Stimulated activated naive B cell treated with anti-CD40 and anti-IgM and Interleukin-4, amounts not matched to agents 10 μg/mL and 1 μg/mL and 100 μg/mL, for 72 hours (primary cell): ENCODE measurements around the gene SLC35B3.
"Not testable (repeated sequence)": the region's sequence is repeated elsewhere in the genome, so short reads cannot be mapped to it uniquely, and the experiment has no call there.

Experiments used
- ATAC-seq, 2 donors: fragments of 150-1000 bp; cut with Tn5 transposase; replicated peaks; 2 replicates each; pipeline ENCODE4 v1.10.0; 2021; ENCODE audit warnings: moderate library complexity in 1 of 2
- DNase-seq: peaks from one replicate; pipeline ENCODE4 v3.0.0; 2021
- H3K27ac Mint-ChIP-seq: one replicate; pipeline ENCODE4 v1.8.0; 2022; ENCODE audit warnings: mild to moderate bottlenecking, mixed read lengths
- H3K27me3 Mint-ChIP-seq, 2 donors: one replicate each; pipeline ENCODE4 v1.8.0; 2022; ENCODE audit warnings: mixed read lengths in 2 of 2
- H3K36me3 Mint-ChIP-seq, 2 donors: one replicate each; pipeline ENCODE4 v1.8.0; 2022; ENCODE audit warnings: mixed read lengths in 2 of 2, mild to moderate bottlenecking in 1 of 2
- H3K4me1 Mint-ChIP-seq, 2 donors: one replicate each; pipeline ENCODE4 v1.8.0; 2022; ENCODE audit warnings: mixed read lengths in 2 of 2, mild to moderate bottlenecking in 1 of 2
- H3K4me3 Mint-ChIP-seq, 2 donors: one replicate each; pipeline ENCODE4 v1.8.0; 2022; ENCODE audit warnings: mild to moderate bottlenecking in 2 of 2, mixed read lengths in 2 of 2, moderate library complexity in 1 of 2
- H3K9me3 Mint-ChIP-seq, 2 donors: one replicate each; pipeline ENCODE4 v1.8.0; 2022; ENCODE audit warnings: mixed read lengths in 2 of 2, mild to moderate bottlenecking in 1 of 2

SLC35B3 gene

DNA sequence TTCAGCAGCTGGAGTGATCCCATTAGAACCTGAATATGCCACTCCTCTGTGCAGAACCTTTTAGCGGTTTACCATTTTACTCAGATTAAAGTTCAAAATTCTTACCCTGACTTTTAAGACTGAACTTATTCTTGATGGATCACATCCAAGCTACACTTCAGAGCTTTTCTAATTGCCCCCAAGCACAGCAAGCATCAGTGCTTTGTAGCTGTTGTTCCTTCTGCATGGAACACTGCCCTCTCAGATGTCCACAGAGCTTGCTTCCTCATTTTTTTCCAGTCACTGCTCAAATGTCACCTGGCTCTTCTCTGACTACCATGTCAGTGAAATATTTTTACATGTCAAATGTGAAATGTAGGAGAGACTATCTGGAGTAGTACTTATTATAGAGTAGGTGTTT is 1.6 kb upstream of the SLC35B3 start:
- ATAC-seq (no peak), DNase-seq (no peak)
- Mint-ChIP-seq H3K36me3 (peaks cover 8 to 24% of the 10 kb centered on the region in 2 donors), H3K27ac (no peak overlapping the region), H3K4me3 (peak overlapping the region in 1 of 2 donors; percentile 44), H3K4me1 (peaks cover 16 to 22% of the 10 kb centered on the region in 2 donors), H3K9me3 (no peaks in the 10 kb centered on the region), H3K27me3 (no peaks in the 10 kb centered on the region)

DNA sequence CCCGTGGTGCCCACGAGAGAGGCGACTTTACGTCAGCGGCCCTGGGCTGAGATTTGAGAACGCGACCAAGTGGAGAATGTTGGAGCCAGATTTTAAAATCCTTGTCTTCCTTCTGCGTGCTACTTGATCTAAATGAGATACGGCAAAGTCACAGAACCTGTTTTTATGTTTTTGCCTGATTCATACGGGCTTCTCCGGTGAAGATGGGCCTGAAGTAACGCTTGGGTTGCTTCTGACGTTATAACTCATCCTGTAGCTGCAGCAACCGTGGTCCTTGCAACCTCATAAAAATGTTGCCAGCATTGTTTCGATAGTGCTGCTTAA is 462 bp upstream of the SLC35B3 start:
- Mint-ChIP-seq H3K4me1 (peaks cover 18 to 29% of the 10 kb centered on the region in 2 donors), H3K9me3 (no peaks in the 10 kb centered on the region), H3K27me3 (no peaks in the 10 kb centered on the region), H3K36me3 (peaks cover 12 to 25% of the 10 kb centered on the region in 2 donors), H3K27ac (peak overlapping the region; percentile 99), H3K4me3 (peak overlapping the region; percentile 91 to 99)
- no peak for DNase-seq
- ATAC-seq, result peak in 1 of 2 donors; percentile 57

DNA sequence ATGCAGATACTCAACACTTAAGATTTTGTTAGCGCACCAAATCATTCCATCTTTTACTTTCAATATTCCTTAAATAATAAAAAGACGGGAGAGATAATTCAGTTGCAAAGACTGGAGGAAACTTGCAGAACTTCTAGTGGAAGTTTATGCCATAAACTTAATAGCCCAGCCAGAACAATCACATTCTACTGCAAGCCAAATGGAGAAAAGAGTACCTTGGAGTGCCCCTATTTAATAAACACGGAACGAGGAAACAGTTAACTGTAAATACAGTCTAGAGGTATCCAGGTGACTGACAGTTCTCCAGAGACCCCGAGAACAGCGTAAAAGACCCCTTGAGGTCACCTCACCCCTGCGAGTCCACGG is 635 bp downstream of the SLC35B3 start:
- Mint-ChIP-seq H3K9me3 (no peaks in the 10 kb centered on the region), H3K4me1 (peaks cover 18 to 29% of the 10 kb centered on the region in 2 donors), H3K4me3 (peak overlapping the region; percentile 91 to 99), H3K27me3 (no peaks in the 10 kb centered on the region), H3K27ac (peak overlapping the region; percentile 99), H3K36me3 (peaks cover 12 to 25% of the 10 kb centered on the region in 2 donors)
- peak; percentile 47 to 48 for ATAC-seq
- no peak for DNase-seq

DNA sequence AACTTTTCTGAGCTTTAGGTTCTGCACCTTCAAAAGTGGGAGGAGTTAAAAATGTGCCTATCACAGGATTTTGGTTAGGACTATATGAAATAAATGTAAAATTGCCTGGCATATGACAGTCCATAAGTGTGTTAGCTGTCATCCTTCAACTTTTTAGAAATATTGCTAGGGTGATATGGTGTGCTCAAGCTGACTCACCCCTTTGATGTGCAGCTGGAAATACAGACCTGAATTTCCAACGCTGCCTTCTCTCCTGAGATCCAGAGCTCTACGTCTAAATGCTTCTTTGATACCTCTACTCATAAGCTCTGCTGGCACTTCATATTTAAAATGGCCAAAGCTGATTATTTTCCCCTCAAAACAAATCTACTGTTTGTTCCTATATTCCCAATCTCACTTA is 2.7 kb downstream of the SLC35B3 start:
- H3K9me3 Mint-ChIP-seq, result no peaks in the 10 kb centered on the region
- no peak overlapping the region for H3K4me3 Mint-ChIP-seq
- ATAC-seq, result no peak
- H3K27me3 Mint-ChIP-seq, result no peaks in the 10 kb centered on the region
- H3K27ac Mint-ChIP-seq, result no peak overlapping the region
- H3K36me3 Mint-ChIP-seq, result peaks cover 12 to 25% of the 10 kb centered on the region in 2 donors
- no peak for DNase-seq
- peaks cover 16 to 29% of the 10 kb centered on the region in 2 donors for H3K4me1 Mint-ChIP-seq

DNA sequence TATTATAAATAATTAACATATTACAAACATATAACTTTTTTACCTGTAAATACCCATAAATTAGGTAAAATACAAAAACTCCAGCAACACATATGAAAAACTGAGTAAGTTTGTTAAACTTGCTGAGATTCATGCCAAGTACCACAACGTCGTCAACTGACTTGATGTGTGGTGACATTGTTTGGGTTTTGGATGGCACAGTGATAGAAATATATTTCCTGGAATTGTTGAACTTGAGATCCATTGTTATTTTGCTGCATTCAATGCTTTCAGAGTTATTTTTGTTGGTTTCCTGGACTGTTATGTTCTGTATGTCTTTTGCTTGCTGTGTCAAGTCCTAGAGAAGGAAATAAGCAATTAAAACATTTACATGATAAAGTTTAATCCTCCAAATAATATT is 5.5 kb downstream of the SLC35B3 start:
- no peak for ATAC-seq
- Mint-ChIP-seq H3K36me3 (peaks cover 23 to 29% of the 10 kb centered on the region in 2 donors), H3K27ac (no peak overlapping the region), H3K4me3 (no peak overlapping the region), H3K9me3 (peaks cover 4 to 6% of the 10 kb centered on the region in 2 donors), H3K27me3 (no peaks in the 10 kb centered on the region), H3K4me1 (peaks cover 10 to 21% of the 10 kb centered on the region in 2 donors)
- no peak for DNase-seq

DNA sequence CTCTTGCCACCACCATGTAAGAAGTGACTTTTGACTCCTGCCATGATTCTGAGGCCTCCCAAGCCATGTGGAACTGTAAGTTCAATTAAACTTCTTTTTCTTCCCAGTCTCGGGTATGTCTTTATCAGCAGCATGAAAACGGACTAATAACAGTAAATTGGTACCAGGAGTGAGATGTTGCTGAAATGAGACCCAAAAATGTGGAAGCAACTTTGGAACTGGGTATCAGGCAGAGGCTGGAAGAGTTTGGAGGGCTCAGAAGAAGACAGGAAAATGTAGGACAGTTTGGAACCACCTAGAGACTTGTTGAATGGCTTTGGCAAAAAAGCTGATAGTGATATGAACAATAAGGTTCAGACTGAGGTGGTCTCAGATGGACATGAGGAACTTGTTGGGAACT is 8.8 kb downstream of the SLC35B3 start:
- DNase-seq, ATAC-seq, H3K9me3 Mint-ChIP-seq, H3K4me1 Mint-ChIP-seq, H3K27me3 Mint-ChIP-seq, H3K27ac Mint-ChIP-seq, H3K4me3 Mint-ChIP-seq: not testable (repeated sequence)
- peaks cover 18 to 20% of the 10 kb centered on the region in 2 donors for H3K36me3 Mint-ChIP-seq

DNA sequence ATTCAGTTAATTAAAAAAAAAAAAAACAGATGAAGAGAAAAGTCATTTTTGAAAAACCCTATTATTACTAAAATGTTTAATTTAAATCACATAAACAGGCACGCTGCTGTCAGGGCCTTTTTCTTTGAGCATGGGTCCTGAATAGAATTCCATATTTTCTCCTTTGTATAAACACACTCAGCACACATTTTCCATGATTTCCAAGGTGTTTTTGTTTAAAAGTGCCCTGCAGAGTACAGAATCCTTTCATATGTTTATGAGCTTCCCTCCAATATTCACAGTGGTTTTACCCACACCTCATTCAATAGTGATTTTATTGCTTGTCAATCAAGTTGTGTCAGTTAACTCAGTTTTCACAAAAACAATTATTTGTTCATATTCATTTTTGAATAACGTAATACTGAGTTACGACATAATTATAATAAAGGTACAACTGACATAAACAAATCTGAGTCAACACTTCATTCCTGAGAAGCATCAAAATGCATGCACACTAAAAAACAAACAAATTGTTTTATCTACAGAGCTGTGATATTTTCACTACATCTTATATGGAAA is 15.2 kb downstream of the SLC35B3 start:
- Mint-ChIP-seq H3K27ac (no peak overlapping the region), H3K4me3 (no peak overlapping the region), H3K27me3 (no peaks in the 10 kb centered on the region), H3K36me3 (peaks cover 18 to 30% of the 10 kb centered on the region in 2 donors), H3K9me3 (no peaks in the 10 kb centered on the region), H3K4me1 (no peaks in the 10 kb centered on the region)
- DNase-seq (no peak), ATAC-seq (no peak)

DNA sequence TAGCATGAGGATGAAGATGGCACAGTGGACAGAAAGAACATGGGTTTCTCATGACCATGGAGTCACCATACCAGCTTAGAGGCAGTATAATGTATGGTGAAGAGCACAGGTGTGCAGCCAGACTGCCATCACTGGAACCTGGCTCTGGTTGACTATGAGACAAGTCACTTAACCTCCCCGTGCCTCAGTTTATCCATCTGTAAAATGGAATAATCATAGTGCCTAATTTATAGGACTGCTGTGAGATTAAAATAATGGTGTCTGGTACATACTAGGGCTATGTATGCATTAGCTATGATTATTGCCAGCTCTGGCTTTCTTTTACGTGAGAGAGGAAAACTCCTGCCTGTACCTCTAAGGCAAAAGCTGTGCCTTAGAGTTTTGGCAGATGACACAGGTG is 19.4 kb downstream of the SLC35B3 start:
- no peak for DNase-seq
- ATAC-seq, result no peak
- Mint-ChIP-seq H3K4me3 (no peak overlapping the region), H3K9me3 (no peaks in the 10 kb centered on the region), H3K27ac (no peak overlapping the region), H3K4me1 (no peaks in the 10 kb centered on the region), H3K36me3 (peaks cover 15 to 45% of the 10 kb centered on the region in 2 donors), H3K27me3 (no peaks in the 10 kb centered on the region)

DNA sequence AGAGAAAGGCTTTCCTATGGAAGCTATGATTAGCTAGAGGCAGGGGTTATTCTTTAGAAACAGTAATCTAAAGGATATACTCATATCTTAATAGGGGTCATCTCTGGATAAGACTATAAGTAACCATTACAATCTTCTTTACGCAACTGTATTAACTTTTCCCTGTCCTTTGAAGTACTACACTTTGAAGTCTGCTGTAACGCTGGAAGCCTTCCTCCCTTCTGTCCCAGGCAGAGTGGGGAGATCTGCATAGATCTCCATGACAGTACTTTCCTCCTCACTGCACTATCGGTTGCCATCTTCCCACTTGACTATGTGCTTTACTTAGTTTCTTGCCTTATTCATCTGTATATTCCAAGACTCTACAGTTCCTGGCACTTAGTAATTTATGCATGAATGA is 20.1 kb downstream of the SLC35B3 start:
- Mint-ChIP-seq H3K9me3 (no peaks in the 10 kb centered on the region), H3K36me3 (peaks cover 19 to 46% of the 10 kb centered on the region in 2 donors), H3K4me1 (no peaks in the 10 kb centered on the region), H3K27me3 (no peaks in the 10 kb centered on the region), H3K27ac (no peak overlapping the region), H3K4me3 (no peak overlapping the region)
- DNase-seq (no peak), ATAC-seq (no peak)

DNA sequence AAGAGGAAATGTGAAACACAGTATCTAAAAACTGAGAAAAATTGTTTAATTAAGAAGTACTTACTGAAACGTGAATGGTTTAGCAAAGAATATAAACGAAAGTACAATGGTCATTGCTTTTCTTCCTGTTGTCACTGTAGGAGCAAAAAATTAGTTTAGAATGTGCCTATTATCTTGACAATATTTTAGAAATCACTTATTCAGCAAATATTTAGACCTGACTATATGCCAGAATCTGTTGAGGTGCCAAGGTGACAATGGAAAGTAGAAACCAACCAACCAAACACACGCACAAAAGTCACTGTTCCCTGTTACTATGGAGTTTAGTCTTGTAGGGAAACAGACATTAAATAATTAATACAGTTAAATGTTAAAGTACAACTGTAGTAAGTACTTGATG is 20.5 kb downstream of the SLC35B3 start:
- Mint-ChIP-seq H3K4me1 (no peaks in the 10 kb centered on the region), H3K36me3 (peaks cover 23 to 47% of the 10 kb centered on the region in 2 donors), H3K27me3 (no peaks in the 10 kb centered on the region), H3K9me3 (no peaks in the 10 kb centered on the region), H3K27ac (no peak overlapping the region), H3K4me3 (no peak overlapping the region)
- DNase-seq (no peak), ATAC-seq (no peak)

DNA sequence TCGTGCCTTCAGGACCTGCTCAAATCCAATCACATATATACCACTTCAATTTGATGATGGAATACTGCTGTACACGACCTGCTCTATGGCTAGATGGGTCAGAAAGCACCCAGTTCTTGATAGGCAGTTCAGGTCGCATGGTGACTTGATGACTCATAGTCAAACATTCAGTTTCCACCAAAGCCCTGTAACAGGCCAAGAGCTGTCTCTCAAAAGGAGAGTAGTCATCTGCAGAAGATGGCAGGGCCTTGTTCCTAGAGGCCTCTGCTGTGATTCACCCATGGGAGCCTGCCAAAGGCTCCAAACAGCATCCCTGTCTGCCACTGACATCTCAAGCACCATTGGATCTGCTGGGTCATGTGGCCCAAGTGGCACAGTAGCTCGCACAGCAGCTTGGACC is 29.4 kb downstream of the SLC35B3 start:
- peaks cover 33 to 61% of the 10 kb centered on the region in 2 donors for H3K36me3 Mint-ChIP-seq
- ATAC-seq, H3K9me3 Mint-ChIP-seq, H3K4me3 Mint-ChIP-seq, H3K4me1 Mint-ChIP-seq, DNase-seq, H3K27me3 Mint-ChIP-seq, H3K27ac Mint-ChIP-seq: not testable (repeated sequence)

DNA sequence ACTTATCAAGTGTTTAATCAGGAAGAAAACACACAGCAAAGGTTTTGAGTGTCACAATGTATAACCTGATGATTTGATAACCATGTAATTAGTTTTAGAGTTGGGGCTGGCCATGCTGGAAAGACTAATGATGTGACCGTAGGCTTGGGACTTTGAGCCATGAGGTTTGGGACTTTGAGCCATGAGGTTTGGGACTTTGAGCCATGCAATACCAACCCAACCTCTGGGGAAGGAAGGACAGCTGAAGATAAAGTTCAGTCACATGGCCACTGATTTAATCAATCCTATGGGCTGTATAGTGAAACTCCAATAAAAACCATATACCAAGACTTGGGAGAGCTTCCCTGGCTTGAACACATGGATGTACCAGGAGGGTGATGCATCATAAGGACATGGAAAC is 32.8 kb downstream of the SLC35B3 start:
- H3K36me3 Mint-ChIP-seq, result peaks cover 12 to 37% of the 10 kb centered on the region in 2 donors
- no peaks in the 10 kb centered on the region for H3K4me1 Mint-ChIP-seq

DNA sequence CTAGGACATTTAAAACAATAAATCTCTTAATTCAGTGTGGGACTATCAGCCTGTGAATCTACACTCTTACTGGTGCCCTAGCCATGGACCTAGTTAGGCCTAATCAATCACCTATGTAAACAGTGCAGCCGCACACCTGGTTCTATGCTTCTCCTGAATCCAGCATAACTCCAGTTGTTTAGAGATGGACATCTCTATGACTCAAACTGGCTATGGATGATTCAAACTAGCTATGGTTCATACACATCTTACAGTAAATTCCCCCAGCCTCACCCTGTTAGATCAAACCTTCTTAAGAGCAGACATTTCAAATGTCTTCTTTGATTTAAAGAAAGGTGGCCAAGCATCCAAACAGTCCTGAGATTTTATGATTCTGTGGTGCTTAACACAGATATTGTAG is 34.7 kb downstream of the SLC35B3 start:
- ATAC-seq (no peak), DNase-seq (no peak)
- Mint-ChIP-seq H3K36me3 (peaks cover 15 to 31% of the 10 kb centered on the region in 2 donors), H3K27me3 (no peaks in the 10 kb centered on the region), H3K4me1 (no peaks in the 10 kb centered on the region), H3K9me3 (no peaks in the 10 kb centered on the region), H3K27ac (no peak overlapping the region), H3K4me3 (no peak overlapping the region)

More for the DNA sequence above, 32.8 kb downstream of the SLC35B3 start:
- ATAC-seq, result no peak
- Mint-ChIP-seq H3K27ac (no peak overlapping the region), H3K27me3 (no peaks in the 10 kb centered on the region), H3K4me3 (no peak overlapping the region), H3K9me3 (no peaks in the 10 kb centered on the region)
- no peak for DNase-seq

DNA sequence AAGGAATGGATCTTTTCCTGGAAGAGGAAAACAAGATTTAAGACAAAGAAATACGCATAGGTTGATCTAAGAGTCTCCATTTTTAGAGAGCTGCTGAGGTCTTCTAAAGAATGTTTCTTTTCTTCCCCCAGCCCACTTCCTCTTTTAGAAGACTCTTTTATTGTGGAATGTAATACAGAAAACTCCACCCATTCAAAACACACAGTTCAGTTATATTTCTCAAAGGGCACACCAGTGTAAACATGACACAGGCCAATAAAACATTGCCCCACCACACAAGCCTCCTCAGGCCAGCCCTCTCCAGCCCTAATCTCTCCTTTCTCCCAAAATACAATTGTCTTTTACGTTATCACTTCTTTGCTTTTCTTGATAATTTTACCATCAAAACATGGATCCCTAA is 42.8 kb downstream of the SLC35B3 start:
- DNase-seq (no peak), ATAC-seq (peak in 1 of 2 donors; percentile 34)
- Mint-ChIP-seq H3K36me3 (peaks cover 5 to 8% of the 10 kb centered on the region in 2 donors), H3K4me1 (peaks cover 4 to 9% of the 10 kb centered on the region in 2 donors), H3K27ac (no peak overlapping the region), H3K9me3 (no peaks in the 10 kb centered on the region), H3K4me3 (no peak overlapping the region), H3K27me3 (peaks cover 7 to 8% of the 10 kb centered on the region in 2 donors)

DNA sequence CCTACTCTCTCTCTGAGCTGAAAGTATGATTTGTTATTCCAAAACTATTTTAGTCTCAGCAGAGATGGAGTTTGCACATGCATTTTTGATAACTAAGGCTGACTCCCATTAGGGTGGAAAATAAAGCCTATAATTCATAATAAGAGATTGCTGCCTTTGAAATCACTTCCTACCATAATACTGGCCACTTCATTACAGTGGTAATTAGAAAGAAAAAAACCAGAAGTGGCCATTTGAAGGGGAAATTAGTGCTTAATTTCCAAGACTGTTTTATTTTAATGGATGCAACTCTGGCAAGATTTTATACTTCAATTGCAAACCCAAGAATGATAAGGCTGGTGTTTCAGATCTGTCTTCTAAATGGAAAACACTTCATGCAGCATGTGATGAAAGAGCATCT is 43.4 kb downstream of the SLC35B3 start:
- H3K27me3 Mint-ChIP-seq, result peaks cover 7 to 9% of the 10 kb centered on the region in 2 donors
- no peak overlapping the region for H3K27ac Mint-ChIP-seq
- H3K36me3 Mint-ChIP-seq, result peaks cover 4 to 6% of the 10 kb centered on the region in 2 donors
- no peak overlapping the region for H3K4me3 Mint-ChIP-seq
- peaks cover 4 to 9% of the 10 kb centered on the region in 2 donors for H3K4me1 Mint-ChIP-seq
- no peak for ATAC-seq
- no peak for DNase-seq
- no peaks in the 10 kb centered on the region for H3K9me3 Mint-ChIP-seq
